GM12874 (cell line): ENCODE measurements around the gene SLC35G3.

ENCODE experiments used
- TF ChIP-seq, protein P1 (sequence below): IDR thresholded peaks from 2 replicates; pipeline ENCODE4 v1.5.1; 2011; ENCODE audit warnings: low read depth, mild to moderate bottlenecking, control low read depth, low read length, moderate library complexity; ENCODE audit not compliant: insufficient read depth

The SLC35G3 gene

GRCh38 chr17:35148144-35148543 is 46.0 kb downstream of the SLC35G3 start:
- TF ChIP-seq, protein P1, sequence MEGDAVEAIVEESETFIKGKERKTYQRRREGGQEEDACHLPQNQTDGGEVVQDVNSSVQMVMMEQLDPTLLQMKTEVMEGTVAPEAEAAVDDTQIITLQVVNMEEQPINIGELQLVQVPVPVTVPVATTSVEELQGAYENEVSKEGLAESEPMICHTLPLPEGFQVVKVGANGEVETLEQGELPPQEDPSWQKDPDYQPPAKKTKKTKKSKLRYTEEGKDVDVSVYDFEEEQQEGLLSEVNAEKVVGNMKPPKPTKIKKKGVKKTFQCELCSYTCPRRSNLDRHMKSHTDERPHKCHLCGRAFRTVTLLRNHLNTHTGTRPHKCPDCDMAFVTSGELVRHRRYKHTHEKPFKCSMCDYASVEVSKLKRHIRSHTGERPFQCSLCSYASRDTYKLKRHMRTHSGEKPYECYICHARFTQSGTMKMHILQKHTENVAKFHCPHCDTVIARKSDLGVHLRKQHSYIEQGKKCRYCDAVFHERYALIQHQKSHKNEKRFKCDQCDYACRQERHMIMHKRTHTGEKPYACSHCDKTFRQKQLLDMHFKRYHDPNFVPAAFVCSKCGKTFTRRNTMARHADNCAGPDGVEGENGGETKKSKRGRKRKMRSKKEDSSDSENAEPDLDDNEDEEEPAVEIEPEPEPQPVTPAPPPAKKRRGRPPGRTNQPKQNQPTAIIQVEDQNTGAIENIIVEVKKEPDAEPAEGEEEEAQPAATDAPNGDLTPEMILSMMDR: no peak

- TF ChIP-seq, protein P1: no peak
Observed at GRCh38 chr17:35147375-35147905, 46.8 kb downstream of the SLC35G3 start, which contains the start of gene UNC45B. Gene UNC45B (plus strand): TSS chr17:35147817. CDS start chr17:35148264, 447 bp downstream.

DNA sequence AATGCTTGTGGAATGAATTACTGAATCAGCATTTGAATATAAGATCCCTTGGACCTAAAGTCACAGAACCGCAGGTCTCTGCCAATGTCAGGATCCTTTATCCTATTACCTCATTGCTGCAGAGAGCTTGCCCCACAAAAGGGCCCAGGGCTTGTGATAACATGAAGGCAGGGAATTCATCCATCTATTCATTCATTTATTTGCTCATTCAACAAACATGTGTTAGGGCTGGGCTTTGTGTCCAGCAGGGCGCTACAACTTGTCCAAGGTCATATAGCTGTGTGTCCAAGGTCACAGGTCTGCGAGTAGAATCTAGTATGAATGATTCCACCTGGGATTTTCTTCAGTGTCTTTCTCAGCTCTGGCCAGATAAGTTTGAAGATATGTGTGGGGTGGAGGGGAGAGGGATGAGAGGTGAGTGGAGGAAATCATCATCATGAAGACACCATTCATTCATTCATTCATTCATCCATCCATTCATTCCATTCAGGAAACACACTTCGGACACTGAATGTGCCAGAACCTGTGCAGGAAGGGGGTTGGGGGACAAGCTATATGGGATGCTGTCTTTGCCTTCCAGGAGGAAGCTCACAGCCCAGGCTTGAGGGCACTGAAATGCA is 47.9 kb downstream of the SLC35G3 start:
- TF ChIP-seq, protein P1: no peak

GRCh38 chr17:35144840-35145239 is 49.4 kb downstream of the SLC35G3 start:
- TF ChIP-seq, protein P1: no peak
